ENCODE data around the gene ERICH6.

Gene ERICH6
- 0.20 to 0.39 reads per million in 2 donors for total RNA-seq

GRCh38 chr3:150703756-150704344 lies at the start of gene ERICH6:
Gene ERICH6, minus strand, starts transcription at chr3:150703920. Its CDS starts 22 bp downstream, at chr3:150703898.
- DNase-seq: peak; percentile 61

- no peak for DNase-seq
These were observed 48.1 kb upstream of the ERICH6 start for GRCh38 chr3:150751781-150752263.

- no peak for DNase-seq
These were observed 45.5 kb upstream of the ERICH6 start for GRCh38 chr3:150749255-150749654.

GRCh38 chr3:150748684-150749047 lies 44.9 kb upstream of the ERICH6 start:
- no peak for DNase-seq

GRCh38 chr3:150747886-150748683 lies 44.4 kb upstream of the ERICH6 start:
- DNase-seq: no peak

DNA sequence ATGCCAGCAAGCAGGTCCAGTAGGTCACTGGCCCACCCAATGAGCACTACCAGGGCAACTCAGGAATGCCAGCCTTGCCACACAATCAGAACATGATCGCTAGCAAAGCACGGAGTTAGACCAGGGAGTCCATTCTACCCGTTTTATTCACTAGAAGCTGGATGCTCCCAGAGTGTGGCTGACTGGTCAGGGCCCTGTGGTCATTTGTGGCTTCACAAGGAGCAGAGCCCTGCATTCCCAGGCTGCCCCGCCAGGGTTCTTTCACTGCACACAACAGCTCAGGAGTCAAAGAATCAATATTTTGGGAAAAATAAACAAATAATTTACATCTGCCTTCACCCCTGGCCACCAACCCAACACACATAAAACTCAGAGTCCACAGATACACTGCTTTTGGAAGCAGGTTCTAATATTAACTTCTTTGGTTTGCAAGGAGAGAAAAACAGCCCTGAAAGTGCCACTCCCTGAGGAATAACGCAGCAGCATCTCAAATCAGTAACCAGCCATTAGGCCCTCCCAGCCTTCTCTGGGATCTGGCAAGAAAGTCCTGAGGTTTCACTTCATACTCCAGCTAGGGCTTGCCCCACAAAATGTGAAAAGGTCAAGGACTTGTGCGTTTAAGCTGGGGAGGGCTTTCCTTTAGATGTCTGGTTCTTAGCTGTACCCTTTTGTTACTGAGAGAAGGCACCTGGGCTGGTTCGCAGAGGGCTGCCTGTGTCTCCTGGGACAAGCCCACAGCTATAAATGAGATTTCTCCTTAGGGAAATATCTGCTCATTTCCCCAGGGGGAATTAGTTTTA lies 43.3 kb upstream of the ERICH6 start:
- no peak for DNase-seq

DNA sequence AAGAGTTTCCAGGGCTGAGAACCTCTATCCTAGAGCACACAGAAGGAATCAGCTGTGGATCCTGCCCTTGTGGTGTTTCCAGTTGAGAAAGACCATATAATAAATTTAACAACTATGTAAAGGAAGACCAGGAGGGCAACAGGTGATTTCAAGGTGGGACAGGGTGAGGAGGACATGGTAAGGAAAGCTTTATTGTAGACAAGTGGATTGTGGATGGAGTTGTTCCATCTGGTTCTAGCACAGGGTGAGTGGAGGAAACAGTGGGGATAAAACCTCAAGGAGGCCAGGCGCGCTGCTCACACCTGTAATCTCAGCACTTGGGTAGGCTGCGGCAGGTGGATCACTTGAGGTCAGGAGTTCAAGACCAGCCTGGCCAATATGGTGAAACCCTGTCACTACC lies 42.1 kb upstream of the ERICH6 start:
- no peak for DNase-seq

DNA sequence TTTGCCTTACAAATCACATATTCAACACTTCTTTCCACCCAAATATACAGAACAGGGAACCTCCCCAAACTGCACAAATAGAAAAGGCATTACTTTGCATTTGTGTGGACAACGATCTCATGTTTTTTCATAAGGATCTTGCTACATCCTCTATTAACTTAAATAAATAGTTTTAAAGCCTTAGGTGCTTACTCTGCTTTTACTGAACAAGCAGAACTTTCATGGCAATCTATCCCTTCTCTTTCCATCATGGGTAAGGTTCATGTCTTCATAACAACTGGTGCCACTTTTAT lies 41.1 kb upstream of the ERICH6 start:
- DNase-seq: no peak

- no peak for DNase-seq
These were observed 40.6 kb upstream of the ERICH6 start for GRCh38 chr3:150744041-150744918.

DNA sequence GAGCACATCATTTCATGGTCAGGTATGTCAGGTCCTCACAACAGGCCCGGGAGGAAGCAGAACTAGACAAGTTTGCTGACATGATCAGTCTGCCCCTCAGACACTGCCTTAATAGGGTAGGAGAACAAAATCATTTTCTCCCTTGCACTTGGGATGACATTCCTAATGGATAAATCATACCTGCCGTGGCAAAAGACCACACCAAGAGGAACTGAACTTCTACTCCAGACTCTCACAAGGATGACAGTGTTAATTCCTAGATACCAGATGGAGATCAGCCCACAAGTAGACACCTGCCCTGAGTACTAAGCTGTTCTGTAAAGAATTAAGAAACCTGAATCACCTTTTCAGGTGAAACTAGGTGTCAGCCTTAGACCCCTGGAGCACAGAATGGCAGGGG lies 39.8 kb upstream of the ERICH6 start:
- DNase-seq: no peak

- no peak for DNase-seq
These were observed 39.0 kb upstream of the ERICH6 start for GRCh38 chr3:150742679-150743078.

DNA sequence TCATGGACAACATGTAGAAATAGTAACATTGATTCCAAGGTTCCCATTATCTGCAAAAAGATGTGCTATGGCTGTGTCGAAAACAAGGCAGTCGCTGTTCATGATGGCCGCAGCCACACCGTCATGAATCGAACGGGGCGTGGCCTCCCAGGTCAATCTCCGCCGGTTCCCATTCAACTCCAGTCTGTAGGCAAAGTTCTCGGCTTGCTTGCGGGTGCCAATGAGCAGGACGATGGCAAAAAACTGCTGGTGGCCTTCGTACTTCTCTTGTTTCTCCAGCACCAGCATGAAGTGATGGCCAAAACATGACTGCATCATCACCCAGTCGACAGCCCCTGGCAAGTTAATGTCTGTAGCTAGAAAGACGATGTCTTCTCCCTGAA lies 38.4 kb upstream of the ERICH6 start:
- DNase-seq: no peak

DNA sequence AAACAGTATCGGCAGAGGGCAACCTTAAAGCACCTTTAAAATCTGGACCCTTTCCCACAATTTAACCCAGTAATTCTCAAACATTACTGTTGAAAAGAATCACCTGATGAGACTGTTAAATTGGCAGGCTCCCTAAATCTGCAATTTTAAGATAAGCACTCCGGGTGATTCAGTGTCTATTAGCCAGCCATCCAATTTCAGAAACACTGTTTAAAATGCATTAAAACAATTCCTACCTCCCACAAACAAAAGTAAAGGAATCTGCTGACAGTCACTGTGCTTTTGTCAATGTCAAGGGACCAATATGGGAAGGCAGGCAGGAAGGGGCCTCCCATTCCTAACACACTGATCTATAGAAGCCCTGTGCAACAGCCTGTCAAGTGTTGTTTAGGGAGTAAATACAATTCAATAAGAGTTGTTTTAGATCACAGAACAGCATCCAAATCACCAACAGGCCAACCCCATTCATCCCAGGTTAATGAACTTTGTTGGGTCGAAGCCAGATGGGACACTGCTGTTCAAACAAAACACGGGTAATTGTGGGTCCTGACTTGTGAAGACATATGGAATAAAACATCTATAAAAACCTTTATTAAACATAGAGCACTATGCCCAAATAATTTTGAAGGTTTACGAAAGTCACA lies 37.9 kb upstream of the ERICH6 start:
- no peak for DNase-seq

GRCh38 chr3:150740733-150741496 lies 37.2 kb upstream of the ERICH6 start:
- no peak for DNase-seq

GRCh38 chr3:150739877-150740645 lies 36.3 kb upstream of the ERICH6 start:
- no peak for DNase-seq

GRCh38 chr3:150739200-150739863 lies 35.6 kb upstream of the ERICH6 start:
- no peak for DNase-seq

DNA sequence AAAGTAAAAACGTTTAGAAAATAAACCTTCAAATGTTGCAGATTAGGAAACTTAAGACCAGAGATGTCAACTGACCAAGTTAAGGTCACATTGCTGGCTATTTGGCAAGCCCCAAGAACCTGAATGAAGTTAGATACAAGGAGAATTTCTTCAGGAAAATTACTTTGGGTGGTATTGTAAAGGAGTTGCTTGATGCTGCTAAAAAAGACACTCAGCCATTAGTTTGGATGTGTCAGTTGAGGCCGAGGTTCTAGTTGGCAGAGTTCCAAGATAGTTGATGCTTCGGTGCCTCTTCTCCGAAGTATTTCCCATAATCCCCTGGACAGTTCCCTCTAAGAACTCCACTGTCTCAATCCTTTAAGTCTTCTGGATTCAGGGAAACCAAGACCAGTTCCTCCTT lies 35.0 kb upstream of the ERICH6 start:
- no peak for DNase-seq

DNA sequence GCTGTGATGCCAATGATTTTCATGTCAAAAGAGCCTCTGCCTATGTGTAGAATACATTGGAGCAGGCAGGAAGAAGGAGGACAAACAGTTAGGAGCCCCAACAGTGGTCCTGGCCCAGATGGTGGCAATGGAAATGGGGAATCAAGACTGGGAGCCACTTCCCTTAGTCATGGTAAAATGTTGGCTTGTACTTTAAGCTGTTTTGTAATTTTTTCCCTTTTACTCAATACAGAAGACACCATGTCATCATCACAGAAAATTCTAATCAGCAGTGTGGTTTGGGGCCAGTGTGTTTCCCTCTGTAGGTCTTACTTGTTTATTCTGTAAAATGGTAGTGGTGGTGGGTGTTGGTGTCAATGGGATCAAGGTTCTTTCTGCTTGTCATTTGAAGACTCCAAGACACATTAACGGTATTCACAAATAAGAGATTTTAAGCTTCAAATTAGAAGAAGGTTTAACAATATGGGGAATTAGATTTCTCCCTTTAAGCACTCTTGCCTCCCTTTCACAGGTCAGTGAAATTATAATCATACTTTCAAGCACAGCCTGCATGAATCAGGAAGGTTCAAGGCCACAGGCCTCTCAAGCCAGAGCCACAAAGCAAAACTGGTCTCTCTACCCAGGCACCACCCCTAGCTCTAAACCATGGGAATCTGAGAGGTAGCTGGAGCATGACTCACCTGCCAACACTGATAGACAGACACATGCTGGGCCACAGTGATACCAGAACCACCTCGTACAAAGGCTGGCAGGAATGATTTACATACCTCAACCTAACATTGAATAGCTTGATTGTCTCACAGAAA lies 34.4 kb upstream of the ERICH6 start:
- DNase-seq: no peak
